ENCODE data around the gene YBEY. TPM values are rescaled to one million over a fixed set of nuclear protein-coding genes. Genes with fewer than 3 reads are reported as not detected.

YBEY gene
- total RNA-seq, 1 experiment from 2014 or later, result 38.2 TPM

GRCh38 chr21:46297338-46298271 lies 11.5 kb downstream of the YBEY start:
- no peak overlapping the region for H3K9ac ChIP-seq (ENCODE audit: low read length)

GRCh38 chr21:46299167-46299566 lies 13.0 kb downstream of the YBEY start:
- no peak overlapping the region for H3K9ac ChIP-seq (ENCODE audit: low read length)
- no peaks in the 10 kb centered on the region for H3K4me1 ChIP-seq (ENCODE audit: insufficient read depth, low read length)
- no peak overlapping the region for H3K4me3 ChIP-seq (ENCODE audit: low read length)
- H2AFZ ChIP-seq (ENCODE audit: low read length), result no peak overlapping the region
- DNase-seq (no peak), ATAC-seq (no peak)
- no peaks in the 10 kb centered on the region for H3K27me3 ChIP-seq (ENCODE audit: low read length)
- H3F3A ChIP-seq (ENCODE audit: low read length, unreplicated experiment), result no peaks in the 10 kb centered on the region
- no TSS peak for BruUV-seq (replicated peaks)
- TF ChIP-seq CTCF (conservative IDR thresholded peaks at IDR 0.05; ENCODE audit: low read depth, low read length) (no peak), EZH2phosphoT487 (IDR thresholded peaks at IDR 0.05; ENCODE audit: borderline replicate concordance, low read length) (no peak), EZH2 (IDR thresholded peaks at IDR 0.05; ENCODE audit: low read length, unreplicated experiment) (no peak)
- intact Hi-C loops (cut with micrococcal nuclease), result no loop called here
- ChIA-PET CTCF (no interaction called here), POLR2A (ENCODE audit: unreplicated experiment) (no interaction called here)
- H3K79me2 ChIP-seq (ENCODE audit: low read length), result no peaks in the 10 kb centered on the region
- H4K20me1 ChIP-seq (ENCODE audit: low read length), result no peaks in the 10 kb centered on the region
- H3K4me2 ChIP-seq (ENCODE audit: low read length), result no peak overlapping the region
- H3K9me3 ChIP-seq (ENCODE audit: low read length), result no peaks in the 10 kb centered on the region
- H3K9me2 ChIP-seq (replicated peaks; ENCODE audit: low read length), result no peaks in the 10 kb centered on the region
- H3K36me3 ChIP-seq (ENCODE audit: low read depth, low read length), result peaks cover 8% of the 10 kb centered on the region; the same call in 1 of the 2 replicates
- H3K27ac ChIP-seq (ENCODE audit: low read length), result no peak overlapping the region

More at GRCh38 chr21:46297338-46298271, 11.5 kb downstream of the YBEY start:
- Histone ChIP-seq H3K9me3 (ENCODE audit: low read length) (no peaks in the 10 kb centered on the region), H3K27ac (ENCODE audit: low read length) (no peak overlapping the region), H4K20me1 (ENCODE audit: low read length) (no peaks in the 10 kb centered on the region), H3K4me3 (ENCODE audit: low read length) (no peak overlapping the region), H3K4me2 (ENCODE audit: low read length) (no peak overlapping the region), H3F3A (ENCODE audit: low read length, unreplicated experiment) (no peaks in the 10 kb centered on the region), H2AFZ (ENCODE audit: low read length) (no peak overlapping the region), H3K4me1 (ENCODE audit: insufficient read depth, low read length) (no peaks in the 10 kb centered on the region), H3K27me3 (ENCODE audit: low read length) (no peaks in the 10 kb centered on the region), H3K36me3 (ENCODE audit: low read depth, low read length) (peaks cover 8% of the 10 kb centered on the region; the same call in 1 of the 2 replicates), H3K9me2 (replicated peaks; ENCODE audit: low read length) (no peaks in the 10 kb centered on the region), H3K79me2 (ENCODE audit: low read length) (no peaks in the 10 kb centered on the region)
- BruUV-seq (replicated peaks), result no TSS peak
- DNase-seq, result no peak
- CTCF ChIA-PET, result no interaction called here
- intact Hi-C loops (cut with micrococcal nuclease), result no loop called here
- TF ChIP-seq EZH2 (IDR thresholded peaks at IDR 0.05; ENCODE audit: low read length, unreplicated experiment), result no peak
- TF ChIP-seq CTCF (conservative IDR thresholded peaks at IDR 0.05; ENCODE audit: low read depth, low read length), result no peak
- no peak for TF ChIP-seq EZH2phosphoT487 (IDR thresholded peaks at IDR 0.05; ENCODE audit: borderline replicate concordance, low read length)
- no peak for ATAC-seq
- POLR2A ChIA-PET (ENCODE audit: unreplicated experiment), result interaction anchor here (0.7 kb wide), 1 partner anchor 264 kb away, joined by 6 read pairs; no protein-coding TSS in a partner anchor

- no peaks in the 10 kb centered on the region for H3K9me3 ChIP-seq (ENCODE audit: low read length)
- H3K4me2 ChIP-seq (ENCODE audit: low read length), result no peak overlapping the region
- H3K79me2 ChIP-seq (ENCODE audit: low read length), result no peaks in the 10 kb centered on the region
- intact Hi-C loops (cut with micrococcal nuclease), result no loop called here
- H4K20me1 ChIP-seq (ENCODE audit: low read length), result no peaks in the 10 kb centered on the region
- no peak overlapping the region for H3K27ac ChIP-seq (ENCODE audit: low read length)
- POLR2A ChIA-PET (ENCODE audit: unreplicated experiment), result no interaction called here
- no peaks in the 10 kb centered on the region for H3K4me1 ChIP-seq (ENCODE audit: insufficient read depth, low read length)
- TF ChIP-seq EZH2phosphoT487 (IDR thresholded peaks at IDR 0.05; ENCODE audit: borderline replicate concordance, low read length), result no peak
- no peak for TF ChIP-seq CTCF (conservative IDR thresholded peaks at IDR 0.05; ENCODE audit: low read depth, low read length)
- no peak for TF ChIP-seq EZH2 (IDR thresholded peaks at IDR 0.05; ENCODE audit: low read length, unreplicated experiment)
- H3F3A ChIP-seq (ENCODE audit: low read length, unreplicated experiment), result no peaks in the 10 kb centered on the region
- H3K9me2 ChIP-seq (replicated peaks; ENCODE audit: low read length), result no peaks in the 10 kb centered on the region
- no peaks in the 10 kb centered on the region for H3K27me3 ChIP-seq (ENCODE audit: low read length)
- CTCF ChIA-PET, result no interaction called here
- no peak overlapping the region for H2AFZ ChIP-seq (ENCODE audit: low read length)
- no peak for ATAC-seq
- H3K9ac ChIP-seq (ENCODE audit: low read length), result no peak overlapping the region
- peaks cover 12% of the 10 kb centered on the region for H3K36me3 ChIP-seq (ENCODE audit: low read depth, low read length)
- H3K4me3 ChIP-seq (ENCODE audit: low read length), result no peak overlapping the region
- no TSS peak for BruUV-seq (replicated peaks)
- no peak for DNase-seq
Observed at GRCh38 chr21:46301759-46302158, 15.6 kb downstream of the YBEY start.

Data from PC-3 (cell line).